CD4-positive, alpha-beta T cell treated with Interleukin-21 for 1 hour (primary cell): ENCODE data around the gene AFAP1L2.

Experiments
- DNase-seq: peaks from one replicate; pipeline ENCODE4 v3.0.0-alpha.2; 2020

Gene AFAP1L2, protein sequence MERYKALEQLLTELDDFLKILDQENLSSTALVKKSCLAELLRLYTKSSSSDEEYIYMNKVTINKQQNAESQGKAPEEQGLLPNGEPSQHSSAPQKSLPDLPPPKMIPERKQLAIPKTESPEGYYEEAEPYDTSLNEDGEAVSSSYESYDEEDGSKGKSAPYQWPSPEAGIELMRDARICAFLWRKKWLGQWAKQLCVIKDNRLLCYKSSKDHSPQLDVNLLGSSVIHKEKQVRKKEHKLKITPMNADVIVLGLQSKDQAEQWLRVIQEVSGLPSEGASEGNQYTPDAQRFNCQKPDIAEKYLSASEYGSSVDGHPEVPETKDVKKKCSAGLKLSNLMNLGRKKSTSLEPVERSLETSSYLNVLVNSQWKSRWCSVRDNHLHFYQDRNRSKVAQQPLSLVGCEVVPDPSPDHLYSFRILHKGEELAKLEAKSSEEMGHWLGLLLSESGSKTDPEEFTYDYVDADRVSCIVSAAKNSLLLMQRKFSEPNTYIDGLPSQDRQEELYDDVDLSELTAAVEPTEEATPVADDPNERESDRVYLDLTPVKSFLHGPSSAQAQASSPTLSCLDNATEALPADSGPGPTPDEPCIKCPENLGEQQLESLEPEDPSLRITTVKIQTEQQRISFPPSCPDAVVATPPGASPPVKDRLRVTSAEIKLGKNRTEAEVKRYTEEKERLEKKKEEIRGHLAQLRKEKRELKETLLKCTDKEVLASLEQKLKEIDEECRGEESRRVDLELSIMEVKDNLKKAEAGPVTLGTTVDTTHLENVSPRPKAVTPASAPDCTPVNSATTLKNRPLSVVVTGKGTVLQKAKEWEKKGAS

DNA sequence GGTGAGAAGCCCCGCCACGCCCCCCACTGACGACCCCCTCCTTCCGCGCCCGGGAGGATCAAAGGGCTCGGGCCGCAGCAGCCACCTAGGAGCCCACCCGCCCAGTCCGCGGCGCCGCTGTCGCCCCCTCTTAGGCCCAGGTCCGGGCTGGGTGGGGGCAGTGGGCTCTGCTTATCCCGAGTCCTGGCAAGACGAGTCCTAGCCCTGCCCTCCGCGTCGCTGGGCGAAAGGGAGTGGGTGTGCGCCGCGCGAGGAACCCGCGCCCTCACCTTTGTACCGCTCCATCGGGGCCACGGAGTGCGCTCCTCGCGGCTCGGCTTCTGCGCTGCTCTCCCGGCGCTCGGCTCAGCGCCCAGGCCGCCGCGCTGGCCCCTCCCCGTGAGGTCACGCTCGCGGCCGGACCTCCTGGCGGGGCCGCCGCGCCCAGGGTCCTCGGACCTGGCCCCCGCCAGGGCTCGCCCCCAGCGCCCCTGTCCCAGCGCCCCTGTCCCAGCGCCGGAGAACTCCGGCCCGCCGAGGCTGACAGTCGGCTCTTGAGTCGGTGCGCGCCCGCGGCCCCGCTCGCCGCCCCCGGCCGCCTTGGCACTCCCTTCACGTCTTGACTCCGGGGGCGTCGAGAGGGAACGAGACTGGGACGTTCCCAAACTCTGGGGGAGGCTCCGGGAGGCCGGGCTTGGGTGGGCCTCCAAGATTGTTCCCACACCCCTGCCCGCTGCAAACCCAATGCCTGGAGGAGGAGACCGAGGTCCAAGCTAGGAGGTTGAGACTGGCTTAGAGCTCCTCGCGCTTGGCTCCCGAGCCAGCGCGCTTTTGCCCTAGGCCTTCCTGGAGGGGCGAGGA, at the start of gene AFAP1L2:
Gene AFAP1L2 (minus strand): TSS at position 332 of the 840 bp plus-strand sequence. CDS start 47 bp downstream, at position 285.
- DNase-seq, result no peak

DNA sequence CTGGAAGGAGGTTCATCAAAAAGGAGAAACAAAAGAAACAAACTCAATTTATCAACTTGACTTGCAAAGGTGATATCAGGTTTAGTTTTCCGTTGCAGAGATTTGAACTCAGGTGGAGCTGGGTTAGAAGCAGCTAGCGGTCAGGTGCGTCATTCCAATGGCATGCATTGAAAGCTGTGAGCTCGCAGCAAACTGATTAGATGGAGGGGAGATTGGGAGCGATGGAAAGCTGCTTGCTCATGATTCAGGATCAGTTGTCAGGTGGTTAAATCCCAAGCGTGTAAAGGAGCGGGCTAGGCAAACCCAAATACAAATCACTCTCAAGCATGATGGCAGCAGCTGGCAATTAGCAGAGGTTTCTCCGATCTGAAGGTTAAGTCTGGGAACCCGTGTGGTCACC, 49.3 kb upstream of the AFAP1L2 start:
- DNase-seq, result no peak

GRCh38 chr10:114448897-114449296, 44.6 kb upstream of the AFAP1L2 start:
- DNase-seq, result no peak

DNA sequence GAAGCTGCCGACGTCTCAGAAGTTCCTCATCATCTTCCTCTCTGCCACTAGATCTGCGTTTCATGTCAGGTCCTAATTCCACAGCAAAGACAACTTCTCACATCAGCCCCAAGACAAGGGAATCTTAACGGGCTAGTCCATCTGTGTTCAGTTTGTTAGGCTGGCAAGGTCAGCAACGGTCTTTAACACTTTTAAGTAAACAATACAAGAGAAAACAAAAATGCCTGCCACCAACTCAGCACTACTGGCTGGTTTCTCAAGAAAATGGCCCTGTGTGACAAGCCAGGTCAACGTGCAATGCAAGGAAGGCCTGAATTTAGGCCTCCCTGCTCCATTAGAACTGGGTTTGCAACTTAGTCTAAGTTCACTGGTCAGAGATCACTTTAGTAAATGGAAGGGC, 41.0 kb upstream of the AFAP1L2 start:
- DNase-seq, result no peak

DNA sequence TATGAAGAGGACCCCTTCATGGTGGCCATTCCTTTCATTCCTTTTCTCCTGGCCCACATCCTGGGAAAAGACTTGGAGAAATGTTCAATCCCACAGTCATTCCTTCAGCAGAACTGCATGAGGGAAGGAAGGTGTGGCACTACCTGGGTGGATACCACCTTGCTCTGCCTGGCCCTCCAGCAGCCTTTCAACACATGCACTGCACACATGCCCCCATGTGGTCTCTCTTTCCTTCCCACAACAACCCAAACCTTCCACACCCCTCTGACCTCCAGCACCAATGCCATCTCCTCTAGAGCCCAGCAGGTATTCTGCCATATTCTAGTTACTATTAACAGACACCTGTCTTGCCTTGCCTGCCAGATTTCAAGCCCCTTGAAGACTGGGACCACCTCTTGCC, 40.5 kb upstream of the AFAP1L2 start:
- DNase-seq, result no peak

DNA sequence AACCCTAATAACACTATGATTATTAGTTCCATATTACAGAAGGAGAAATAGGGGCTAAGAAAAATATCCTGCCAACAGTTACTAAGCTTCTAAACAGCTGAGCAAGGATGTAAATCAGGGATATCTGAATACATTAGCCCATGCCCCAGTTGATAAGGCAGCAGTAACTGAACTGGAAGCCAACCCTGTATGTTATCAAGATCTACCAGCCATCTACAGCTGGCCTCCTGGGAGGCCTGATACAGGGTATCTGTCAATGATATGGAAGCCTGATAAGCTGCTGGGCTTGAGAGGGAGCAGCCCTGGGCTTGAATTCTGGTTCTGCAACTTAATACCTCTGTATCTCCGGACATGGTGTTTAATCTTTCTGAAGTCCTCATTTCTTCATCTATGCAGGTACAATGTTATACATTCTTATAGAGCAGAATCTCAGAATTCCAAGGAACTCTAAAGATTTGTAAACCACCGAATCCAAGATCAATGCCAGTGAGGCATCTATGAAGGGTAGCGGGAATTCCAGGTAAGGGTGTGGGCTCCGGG, 37.9 kb upstream of the AFAP1L2 start:
- DNase-seq, result no peak

DNA sequence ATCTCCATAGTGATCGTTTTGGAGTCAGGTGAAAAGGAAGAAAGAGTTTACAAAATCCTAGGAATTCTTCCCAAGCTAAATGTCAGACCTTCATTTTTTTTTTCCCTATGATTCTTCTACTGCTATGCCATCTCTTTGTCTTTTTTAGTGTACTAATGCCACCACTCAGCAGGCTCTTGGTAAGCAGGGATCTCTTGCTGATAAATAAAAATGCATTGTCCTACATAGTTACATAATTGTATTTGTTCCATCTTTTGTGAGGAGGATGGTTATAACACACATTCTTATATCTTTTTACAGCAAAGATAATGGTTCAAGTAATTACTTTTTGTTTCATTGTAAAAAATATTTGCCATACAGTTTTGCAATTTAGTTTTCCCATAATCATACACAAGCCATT, 36.8 kb upstream of the AFAP1L2 start:
- no peak for DNase-seq

DNA sequence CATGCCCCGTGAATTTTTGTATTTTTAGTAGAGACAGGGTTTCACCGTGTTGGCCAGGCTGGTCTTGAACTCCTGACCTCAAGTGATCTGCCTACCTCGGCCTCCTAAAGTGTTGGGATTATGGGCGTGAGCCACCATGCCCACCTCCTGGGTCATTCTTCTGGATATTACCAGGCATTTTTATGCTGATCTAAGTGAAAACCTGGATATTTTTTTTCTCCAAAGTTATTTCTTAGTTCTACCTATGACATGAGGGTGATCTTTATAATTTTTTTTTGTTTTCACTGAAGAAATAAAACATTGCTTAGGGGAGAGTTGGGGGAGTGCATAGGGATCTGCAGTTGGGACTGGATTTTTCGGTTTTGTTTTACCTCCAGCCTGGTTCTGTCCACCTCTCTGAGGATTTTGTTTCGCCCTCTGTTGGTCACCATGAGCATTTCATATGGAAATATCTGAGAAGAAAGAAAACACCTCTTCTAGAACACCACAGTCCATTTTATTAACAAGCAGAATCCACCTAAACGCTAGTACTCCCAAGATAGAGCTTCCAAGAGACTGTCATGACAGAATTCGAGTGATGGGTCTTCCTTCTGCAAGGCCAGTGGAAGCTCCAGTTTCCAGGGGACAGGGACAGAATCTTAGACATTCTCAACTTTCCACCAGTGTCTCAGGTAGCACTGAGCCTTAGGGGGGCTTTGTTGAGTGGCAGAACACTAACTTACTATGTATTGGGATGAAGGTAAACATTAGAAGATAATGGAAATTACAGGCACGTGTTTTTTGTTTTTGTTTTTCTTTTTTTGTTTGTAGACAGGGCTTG, 33.4 kb upstream of the AFAP1L2 start:
- no peak for DNase-seq

GRCh38 chr10:114436941-114437340, 32.6 kb upstream of the AFAP1L2 start:
- no peak for DNase-seq

DNA sequence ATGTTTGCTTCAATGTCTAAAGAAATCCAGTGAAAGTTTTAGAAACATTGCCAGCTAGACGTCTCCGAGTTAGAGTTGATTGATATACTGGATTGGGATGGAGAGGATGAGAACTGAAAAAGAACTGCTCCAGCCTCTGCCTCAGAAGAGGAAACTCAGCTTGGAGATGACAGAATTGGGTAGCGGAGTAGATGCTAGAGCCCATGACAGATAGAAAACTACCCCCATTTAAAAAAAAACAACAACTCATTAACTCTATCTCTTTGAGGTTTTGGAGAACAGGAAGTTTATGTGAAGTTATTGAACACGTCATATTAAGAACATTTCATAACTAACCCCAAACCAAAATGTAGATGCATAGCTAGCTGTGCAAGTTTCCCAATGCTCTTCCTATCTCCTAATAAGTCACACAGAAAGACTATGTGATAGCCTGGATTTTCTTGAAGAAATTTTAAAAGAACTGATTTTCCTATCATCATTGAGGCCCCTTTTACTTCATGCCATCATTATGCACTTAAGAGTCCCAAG, 28.3 kb upstream of the AFAP1L2 start:
- DNase-seq, result no peak

- DNase-seq, result no peak
These were observed 27.3 kb upstream of the AFAP1L2 start for GRCh38 chr10:114431414-114432135.

DNA sequence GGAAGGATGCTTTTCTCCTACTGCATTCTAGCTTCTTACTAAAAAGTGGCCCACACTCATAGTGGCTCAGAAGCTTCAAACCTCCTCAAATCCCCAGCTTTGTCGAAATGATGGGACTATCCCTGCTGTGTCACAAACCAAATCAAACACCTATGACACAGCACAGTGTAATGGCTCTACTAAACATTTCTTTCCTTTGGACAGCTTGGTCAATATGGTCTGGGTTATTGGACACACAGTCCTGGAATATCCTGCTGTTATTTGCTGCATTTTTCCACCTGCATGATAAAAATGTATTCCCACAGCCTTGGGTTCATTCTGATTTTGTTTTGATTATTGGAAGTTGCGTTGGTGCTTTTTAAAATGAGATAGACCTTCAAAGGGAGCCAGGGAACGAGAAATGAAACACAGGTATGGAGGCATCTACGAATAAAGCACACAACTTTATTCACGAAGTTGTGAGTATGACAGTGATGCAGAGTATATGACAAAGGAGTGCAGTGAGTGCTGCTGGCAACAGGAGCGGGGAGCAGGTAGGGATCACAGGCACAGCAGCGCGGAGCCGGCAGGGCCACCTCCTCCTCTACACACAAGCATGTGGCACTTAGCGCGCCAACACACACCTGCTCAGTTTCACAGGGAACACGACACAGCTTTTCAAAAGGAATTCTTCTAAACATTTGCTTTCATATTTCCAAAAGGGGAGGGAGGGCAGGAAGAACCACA, 26.5 kb upstream of the AFAP1L2 start:
- DNase-seq, result no peak

- DNase-seq, result no peak
These were observed 25.5 kb upstream of the AFAP1L2 start for GRCh38 chr10:114429581-114430335.

GRCh38 chr10:114427124-114427852, 23.0 kb upstream of the AFAP1L2 start:
- DNase-seq, result no peak

- no peak for DNase-seq
These were observed 22.2 kb upstream of the AFAP1L2 start for GRCh38 chr10:114426476-114426875.

DNA sequence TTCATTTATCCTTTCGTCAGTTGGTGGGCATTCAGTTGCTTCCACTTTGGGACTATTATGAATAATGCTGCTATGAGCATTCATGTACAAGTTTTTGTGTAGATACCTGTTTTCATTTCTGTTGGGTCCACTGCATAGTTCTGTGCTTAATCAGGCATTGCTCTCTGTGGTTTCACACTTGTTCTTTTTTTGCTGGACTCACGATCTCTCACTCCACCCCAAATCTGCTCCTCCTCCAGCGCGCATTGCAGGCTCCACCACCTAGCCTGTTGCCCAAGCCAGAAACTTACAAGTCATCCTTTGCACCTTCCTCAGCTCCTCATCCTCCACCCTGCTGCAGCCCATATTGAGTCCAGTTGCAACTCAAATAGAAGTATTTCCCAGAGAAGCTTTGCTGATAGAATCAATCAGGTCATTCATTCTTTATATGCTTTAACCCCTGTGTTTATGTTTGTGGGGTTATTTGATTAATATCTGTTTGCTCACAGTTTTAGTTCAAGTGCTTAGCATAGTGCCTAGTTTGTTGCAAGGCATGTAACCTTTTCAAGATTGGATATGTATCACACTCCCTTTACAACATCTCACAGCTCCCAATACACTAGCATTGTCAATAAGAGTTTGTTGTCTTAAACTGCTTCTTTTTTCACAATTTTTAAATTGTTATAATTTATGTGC, 16.6 kb upstream of the AFAP1L2 start:
- DNase-seq, result no peak

DNA sequence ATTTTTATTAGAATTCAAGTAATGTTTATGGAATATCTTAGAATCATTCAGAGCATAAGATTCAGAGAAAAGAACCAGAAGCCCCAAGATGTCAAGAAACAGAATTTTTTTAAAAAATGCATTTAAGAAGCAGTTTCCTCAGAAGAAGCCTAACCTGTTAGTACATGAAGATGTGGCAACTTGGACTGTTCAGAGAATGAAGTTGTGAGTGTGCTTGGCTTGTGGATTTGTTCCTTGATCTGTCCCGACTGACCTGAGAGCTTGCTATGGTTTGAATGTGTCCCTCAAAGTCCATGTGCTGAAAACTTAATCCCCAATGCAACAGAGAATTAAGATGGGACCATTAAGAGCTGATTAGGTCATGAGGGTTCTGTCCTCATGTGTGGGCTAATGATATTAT, 13.8 kb upstream of the AFAP1L2 start:
- no peak for DNase-seq
